ENCODE measurements around the gene PAXX. TPM values are rescaled to one million over a fixed set of nuclear protein-coding genes. Genes with fewer than 3 reads are reported as not detected.

PAXX gene
- total RNA-seq, 1 experiment from 2014 or later: 44.1 TPM

GRCh38 chr9:136996361-136997292, 4.4 kb downstream of the PAXX start, which contains the start of gene CLIC3:
TSS of gene CLIC3 (minus strand) at chr9:136996568. CDS start at chr9:136996543, 25 bp downstream.
- no peak within 1 kb of the TSS for H3K27ac Mint-ChIP-seq
- TF ChIP-seq ARID4B (CRISPR knock-in tag; IDR thresholded peaks at IDR 0.05; ENCODE audit: borderline replicate concordance) (no peak), GTF2I (CRISPR knock-in tag; conservative IDR thresholded peaks at IDR 0.05) (no peak), AFF4 (CRISPR knock-in tag; IDR thresholded peaks at IDR 0.05; ENCODE audit: borderline replicate concordance) (no peak), STAT6 (CRISPR knock-in tag; conservative IDR thresholded peaks at IDR 0.05; ENCODE audit: low read depth) (no peak), HMGXB4 (CRISPR knock-in tag; IDR thresholded peaks at IDR 0.05) (no peak), IRF2 (CRISPR knock-in tag; IDR thresholded peaks at IDR 0.05; ENCODE audit: borderline replicate concordance, low read depth) (no peak), E2F4 (CRISPR knock-in tag; IDR thresholded peaks at IDR 0.05; ENCODE audit: borderline replicate concordance, low read depth) (no peak), ATF3 (CRISPR knock-in tag; conservative IDR thresholded peaks at IDR 0.05) (no peak), ZNF423 (CRISPR knock-in tag; IDR thresholded peaks at IDR 0.05) (no peak), RORB (CRISPR knock-in tag; IDR thresholded peaks at IDR 0.05) (no peak), CBFB (CRISPR knock-in tag; IDR thresholded peaks at IDR 0.05; ENCODE audit: low read depth) (no peak), ZNF138 (CRISPR knock-in tag; conservative IDR thresholded peaks at IDR 0.05) (no peak)
- TF ChIP-seq, protein P1, sequence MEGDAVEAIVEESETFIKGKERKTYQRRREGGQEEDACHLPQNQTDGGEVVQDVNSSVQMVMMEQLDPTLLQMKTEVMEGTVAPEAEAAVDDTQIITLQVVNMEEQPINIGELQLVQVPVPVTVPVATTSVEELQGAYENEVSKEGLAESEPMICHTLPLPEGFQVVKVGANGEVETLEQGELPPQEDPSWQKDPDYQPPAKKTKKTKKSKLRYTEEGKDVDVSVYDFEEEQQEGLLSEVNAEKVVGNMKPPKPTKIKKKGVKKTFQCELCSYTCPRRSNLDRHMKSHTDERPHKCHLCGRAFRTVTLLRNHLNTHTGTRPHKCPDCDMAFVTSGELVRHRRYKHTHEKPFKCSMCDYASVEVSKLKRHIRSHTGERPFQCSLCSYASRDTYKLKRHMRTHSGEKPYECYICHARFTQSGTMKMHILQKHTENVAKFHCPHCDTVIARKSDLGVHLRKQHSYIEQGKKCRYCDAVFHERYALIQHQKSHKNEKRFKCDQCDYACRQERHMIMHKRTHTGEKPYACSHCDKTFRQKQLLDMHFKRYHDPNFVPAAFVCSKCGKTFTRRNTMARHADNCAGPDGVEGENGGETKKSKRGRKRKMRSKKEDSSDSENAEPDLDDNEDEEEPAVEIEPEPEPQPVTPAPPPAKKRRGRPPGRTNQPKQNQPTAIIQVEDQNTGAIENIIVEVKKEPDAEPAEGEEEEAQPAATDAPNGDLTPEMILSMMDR (IDR thresholded peaks at IDR 0.05): no peak
- TF ChIP-seq, protein P2, sequence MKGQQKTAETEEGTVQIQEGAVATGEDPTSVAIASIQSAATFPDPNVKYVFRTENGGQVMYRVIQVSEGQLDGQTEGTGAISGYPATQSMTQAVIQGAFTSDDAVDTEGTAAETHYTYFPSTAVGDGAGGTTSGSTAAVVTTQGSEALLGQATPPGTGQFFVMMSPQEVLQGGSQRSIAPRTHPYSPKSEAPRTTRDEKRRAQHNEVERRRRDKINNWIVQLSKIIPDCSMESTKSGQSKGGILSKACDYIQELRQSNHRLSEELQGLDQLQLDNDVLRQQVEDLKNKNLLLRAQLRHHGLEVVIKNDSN (CRISPR knock-in tag; IDR thresholded peaks at IDR 0.05): no peak
- TF ChIP-seq, protein P3, sequence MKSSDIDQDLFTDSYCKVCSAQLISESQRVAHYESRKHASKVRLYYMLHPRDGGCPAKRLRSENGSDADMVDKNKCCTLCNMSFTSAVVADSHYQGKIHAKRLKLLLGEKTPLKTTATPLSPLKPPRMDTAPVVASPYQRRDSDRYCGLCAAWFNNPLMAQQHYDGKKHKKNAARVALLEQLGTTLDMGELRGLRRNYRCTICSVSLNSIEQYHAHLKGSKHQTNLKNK (CRISPR knock-in tag; IDR thresholded peaks at IDR 0.05): no peak
- TF ChIP-seq, protein P4, sequence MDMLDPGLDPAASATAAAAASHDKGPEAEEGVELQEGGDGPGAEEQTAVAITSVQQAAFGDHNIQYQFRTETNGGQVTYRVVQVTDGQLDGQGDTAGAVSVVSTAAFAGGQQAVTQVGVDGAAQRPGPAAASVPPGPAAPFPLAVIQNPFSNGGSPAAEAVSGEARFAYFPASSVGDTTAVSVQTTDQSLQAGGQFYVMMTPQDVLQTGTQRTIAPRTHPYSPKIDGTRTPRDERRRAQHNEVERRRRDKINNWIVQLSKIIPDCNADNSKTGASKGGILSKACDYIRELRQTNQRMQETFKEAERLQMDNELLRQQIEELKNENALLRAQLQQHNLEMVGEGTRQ (CRISPR knock-in tag; IDR thresholded peaks at IDR 0.05): no peak
- H3K9me3 Mint-ChIP-seq: no peaks in the 10 kb centered on the region
- H3K4me1 Mint-ChIP-seq: peaks cover 4% of the 10 kb centered on the region; the same call in 1 of the 2 replicates
- peak within 1 kb of the TSS; percentile 58 for H3K4me3 Mint-ChIP-seq
- DNase-seq (ENCODE audit: low spot score) (peak; percentile 50), ATAC-seq (peak; percentile 40)
- H3K36me3 Mint-ChIP-seq: no peaks in the 10 kb centered on the region
- H3K27me3 Mint-ChIP-seq (ENCODE audit: low read depth): peaks cover under 1% of the 10 kb centered on the region
- ChIA-PET POLR2A (interaction anchor here (0.6 kb wide), 1 partner anchor 20 kb away, joined by 3 read pairs; no protein-coding TSS in a partner anchor), CTCF (interaction anchor here (0.6 to 4.2 kb wide), 13 partner anchors 11 to 664 kb away, joined by 3 to 53 read pairs (median 6); partner anchors contain the start of genes ABCA2, AJM1 and NPDC1)

All from WTC11 (cell line).